GM12878 (cell line): ENCODE data around the gene STARD10. TPM values are rescaled to one million over a fixed set of nuclear protein-coding genes. Genes with fewer than 3 reads are reported as not detected.
A peak's percentile ranks its signal among the peaks of the same experiment; 100 is the strongest.

Experiments used
- ATAC-seq: fragments of 200-7000 bp; cut with Tn5 transposase; 3 replicates; pipeline ENCODE4 v1.9.1; 2020; ENCODE audit warnings: mild to moderate bottlenecking, moderate library complexity
- BruUV-seq: library from RNA; stranded (reverse); fragments of 400-500 nt; replicated peaks from 2 replicates; lab custom pipeline; 2021; lab: Mats Ljungman, UMichigan
- CTCF ChIA-PET: fragments of 300-600 bp; sonication (Branson Sonifier 250); formaldehyde crosslinking; extraction: SDS; loops from one replicate; lab custom pipeline; 2021; ENCODE audit warnings: inconsistent platforms; lab: Yijun Ruan, JAX
- POLR2A ChIA-PET: fragments of 350-600 bp; formaldehyde crosslinking; extraction: SDS; loops from one replicate; lab custom pipeline; 2021; ENCODE audit warnings: inconsistent platforms; lab: Charles Lee
- RAD21 ChIA-PET: fragments of 300-600 bp; sonication (Branson Sonifier 250); formaldehyde crosslinking; loops from one replicate; lab custom pipeline; 2023; ENCODE audit warnings: antibody characterized with exemption; ENCODE audit not compliant: unreplicated experiment; lab: Charles Lee
- SMC1A ChIA-PET: fragments of 300-600 bp; sonication (Branson Sonifier 250); formaldehyde crosslinking; loops from one replicate; lab custom pipeline; 2023; ENCODE audit not compliant: unreplicated experiment, uncharacterized antibody; lab: Charles Lee
- DNase-seq: peaks from one replicate; pipeline ENCODE4 v3.0.0-alpha.2; 2011; ENCODE audit warnings: low read depth, low spot score
- FAIRE-seq: peaks from 3 replicates; lab custom pipeline; 2011; peaks lifted over from hg19 to GRCh38; lab: Jason Lieb, UNC
- H2AFZ ChIP-seq: 2 replicates; pipeline ENCODE4 v1.6.0; 2011; ENCODE audit warnings: low read depth, low read length, control low read depth; ENCODE audit not compliant: control insufficient read depth
- H3K27ac ChIP-seq: 2 replicates; pipeline ENCODE4 v1.5.1; 2011; ENCODE audit warnings: control low read depth; ENCODE audit not compliant: control insufficient read depth, insufficient read depth
- H3K27me3 ChIP-seq, 2 experiments: replicated peaks in 1 of 2; 2 replicates each; pipeline versions ENCODE4 v1.6.0 to v1.6.1; 2011; ENCODE audit warnings: low read length in 1 of 2; ENCODE audit not compliant: control insufficient read depth in 2 of 2, insufficient read depth in 2 of 2
- H3K36me3 ChIP-seq, 2 experiments: 2 replicates each; pipeline ENCODE4 v1.5.1; 2011; ENCODE audit warnings: low read length in 1 of 2; ENCODE audit not compliant: control insufficient read depth in 2 of 2, insufficient read depth in 2 of 2
- H3K4me1 ChIP-seq: 2 replicates; pipeline ENCODE4 v1.6.1; 2011; ENCODE audit warnings: mild to moderate bottlenecking, low read length, moderate library complexity, mixed read lengths; ENCODE audit not compliant: control insufficient read depth, insufficient read depth
- H3K4me2 ChIP-seq: 2 replicates; pipeline ENCODE4 v1.6.0; 2011; ENCODE audit warnings: control low read depth; ENCODE audit not compliant: control insufficient read depth, insufficient read depth
- H3K4me3 ChIP-seq: fragments of 200-600 bp; sonication (generic); 2 replicates; pipeline ENCODE4 v1.5.1; 2016
- H3K79me2 ChIP-seq: 2 replicates; pipeline ENCODE4 v1.6.0; 2011; ENCODE audit warnings: low read length; ENCODE audit not compliant: control insufficient read depth, insufficient read depth
- H3K9ac ChIP-seq: 2 replicates; pipeline ENCODE4 v1.8.0; 2011; ENCODE audit warnings: low read length, control low read depth, mixed read lengths; ENCODE audit not compliant: control insufficient read depth, insufficient read depth
- H3K9me3 ChIP-seq: replicated peaks from 3 replicates; pipeline ENCODE4 v1.5.1; 2011; ENCODE audit warnings: mild to moderate bottlenecking, low read length; ENCODE audit not compliant: control insufficient read depth, insufficient read depth
- H4K20me1 ChIP-seq: 2 replicates; pipeline ENCODE4 v1.6.0; 2011; ENCODE audit not compliant: control insufficient read depth, insufficient read depth
- BACH1 ChIP-seq: fragments of 450-650 bp; IDR thresholded peaks from 2 replicates; pipeline ENCODE4 v1.6.1; 2017; ENCODE audit warnings: mild to moderate bottlenecking, borderline replicate concordance
- BRCA1 ChIP-seq: IDR thresholded peaks from 2 replicates; pipeline ENCODE4 v1.6.1; 2011; ENCODE audit warnings: low read depth, low read length, improper control_type of control experiment
- CREM ChIP-seq: IDR thresholded peaks from 2 replicates; pipeline ENCODE4 v1.6.1; 2014; ENCODE audit warnings: antibody characterized with exemption, low read depth
- GABPA ChIP-seq: IDR thresholded peaks from 2 replicates; pipeline ENCODE4 v1.6.1; 2014; ENCODE audit warnings: antibody characterized with exemption, low read depth, mild to moderate bottlenecking, inconsistent platforms
- GATAD2B ChIP-seq: fragments of 450-650 bp; conservative IDR thresholded peaks from 2 replicates; pipeline ENCODE4 v1.6.1; 2017; ENCODE audit warnings: low read depth, mild to moderate bottlenecking, moderate library complexity
- NFIC ChIP-seq: IDR thresholded peaks from 2 replicates; pipeline ENCODE4 v1.6.1; 2012; ENCODE audit warnings: low read depth, mild to moderate bottlenecking, inconsistent platforms, low read length, moderate library complexity
- POLR2A ChIP-seq: IDR thresholded peaks from 2 replicates; pipeline ENCODE4 v1.6.1; 2011; ENCODE audit warnings: low read depth, mild to moderate bottlenecking, low read length
- SMARCA5 ChIP-seq: fragments of 450-650 bp; IDR thresholded peaks from 2 replicates; pipeline ENCODE4 v1.6.1; 2017; ENCODE audit warnings: mild to moderate bottlenecking
- WGBS: methylation state at CpG from one replicate; pipeline ENCODE4 v1.1.6; 2016; ENCODE audit warnings: low lambda C conversion rate; ENCODE audit not compliant: insufficient replicate concordance, insufficient coverage; ENCODE audit errors: missing lambda C conversion rate; 5-methylcytosine and 5-hydroxymethylcytosine counted together
- in situ Hi-C: fragments of 300-500 bp; cut with MboI; formaldehyde crosslinking; loops from 9 replicates; pipeline ENCODE4 v1.14.3; 2018; ENCODE audit warnings: mixed read lengths
- intact Hi-C: fragments of 100-400 bp; cut with micrococcal nuclease; formaldehyde crosslinking; loops from one replicate; pipeline ENCODE4 v1.14.2; 2022; ENCODE audit not compliant: unreplicated experiment
- polyA plus RNA-seq, 11 experiments: library from polyadenylated mRNA; depleted of rRNA in 4 of 11; unstranded in 6 of 11; stranded (reverse) in 5 of 11; fragments of >200 nt; fragmentation: Nextera tagmentation in 4 of 11; fragmentation: Illumina TruSeq in 1 of 11; extraction: Ambion mirVana in 4 of 11; extraction: Trizol in 1 of 11; gene quantifications; 1 replicate in 1 of 11; 2 replicates in 10 of 11; pipeline versions ENCODE4 v1.2.1 to v1.2.3, GENCODE V29; 2011 to 2016; ENCODE audit warnings: inconsistent platforms in 2 of 11, missing spikeins in 2 of 11, low read depth in 1 of 11
- total RNA-seq, 4 experiments: library from RNA; depleted of rRNA in 3 of 4; stranded (reverse); fragments of >200 nt in 3 of 4; fragmentation: Illumina TruSeq in 1 of 4; extraction: Trizol in 1 of 4; gene quantifications; 2 replicates each; pipeline versions ENCODE4 v1.2.1 to v1.2.3, GENCODE V29; 2013 to 2021
- TF ChIP-seq, protein P1 (sequence below): fragments of 450-650 bp; IDR thresholded peaks from 2 replicates; pipeline ENCODE4 v1.6.1; 2016; ENCODE audit warnings: mild to moderate bottlenecking
- TF ChIP-seq, protein P2 (sequence below): fragments of 450-650 bp; IDR thresholded peaks from 2 replicates; pipeline ENCODE4 v1.6.1; 2016; ENCODE audit warnings: mild to moderate bottlenecking, moderate library complexity, borderline replicate concordance
- TF ChIP-seq, protein P3 (sequence below): fragments of 450-650 bp; formaldehyde crosslinking; IDR thresholded peaks from 2 replicates; pipeline ENCODE4 v1.4.0; 2022; ENCODE audit warnings: mild to moderate bottlenecking, moderate library complexity
- TF ChIP-seq, protein P4 (sequence below): fragments of 450-650 bp; IDR thresholded peaks from 2 replicates; pipeline ENCODE4 v1.6.1; 2017; ENCODE audit warnings: antibody characterized with exemption, mild to moderate bottlenecking, moderate library complexity

The STARD10 gene
- total and polyA plus RNA-seq, 10 of the 15 experiments (the other 5 are each of a cell fraction or from before 2014, with no cell fraction given): 0.15 to 43.2 (median 23.1) TPM

DNA sequence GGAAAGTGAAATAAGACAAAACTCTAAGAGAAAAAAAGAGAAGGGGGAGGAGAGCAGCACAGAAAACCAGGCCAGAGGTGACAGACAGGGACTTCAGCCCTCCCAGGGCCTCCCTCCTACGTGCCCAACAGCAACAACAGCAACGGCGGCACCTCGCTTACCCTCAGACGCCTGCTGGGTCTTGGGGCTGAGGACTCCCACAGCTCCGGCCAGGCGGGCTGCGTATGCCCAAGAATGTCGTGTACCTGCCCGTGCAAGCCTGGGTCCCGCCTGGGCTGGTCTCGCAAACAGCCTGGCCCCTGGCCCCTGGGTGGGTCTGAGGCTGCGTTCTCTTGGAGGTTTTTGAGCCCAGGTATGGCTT is 72.2 kb downstream of the STARD10 start:
- peak overlapping the region; percentile 98 for H2AFZ ChIP-seq
- ChIA-PET POLR2A (interaction anchor here (1.4 to 3.2 kb wide), 5 partner anchors 15 to 94 kb away, joined by 3 to 7 read pairs (median 5); no protein-coding TSS in a partner anchor), SMC1A (interaction anchor here (1.3 to 12.0 kb wide), 4 partner anchors 16 to 456 kb away, joined by 3 to 185 read pairs (median 21); partner anchors contain the start of gene STARD10), RAD21 (interaction anchor here (0.6 to 13.9 kb wide), 7 partner anchors 17 to 499 kb away, joined by 3 to 256 read pairs (median 6); partner anchors contain the start of gene STARD10), CTCF (interaction anchor here (2.1 to 18.4 kb wide), 3 partner anchors 19 to 91 kb away, joined by 13 to 469 read pairs (median 154); partner anchors contain the start of genes ATG16L2 and STARD10)
- H4K20me1 ChIP-seq: peaks cover 6% of the 10 kb centered on the region; the same call in 1 of the 2 replicates
- H3K79me2 ChIP-seq: peaks cover 83% of the 10 kb centered on the region
- in situ Hi-C loops (loop anchor here (10.0 kb wide), 2 partner anchors 73 to 453 kb away; partner anchors contain the start of gene STARD10), intact Hi-C loops (no loop called here)
- no peak for DNase-seq
- no peak for FAIRE-seq
- H3K36me3 ChIP-seq: peaks cover 20 to 40% of the 10 kb centered on the region in 2 experiments
- H3K27ac ChIP-seq: peak overlapping the region; percentile 92
- TSS peak; percentile 73 for BruUV-seq
- peak overlapping the region; percentile 85 for H3K4me3 ChIP-seq
- H3K27me3 ChIP-seq: no peaks in the 10 kb centered on the region
- peak; percentile 8; the same call in 2 of the 3 replicates for ATAC-seq
- peak overlapping the region; percentile 83 for H3K9ac ChIP-seq
- peak overlapping the region; percentile 92 for H3K4me2 ChIP-seq
- under 1% methylated on average over 13 of the region's 13 CpGs for WGBS
- H3K9me3 ChIP-seq: no peaks in the 10 kb centered on the region
- peaks cover 49% of the 10 kb centered on the region for H3K4me1 ChIP-seq
- TF ChIP-seq, protein P1, sequence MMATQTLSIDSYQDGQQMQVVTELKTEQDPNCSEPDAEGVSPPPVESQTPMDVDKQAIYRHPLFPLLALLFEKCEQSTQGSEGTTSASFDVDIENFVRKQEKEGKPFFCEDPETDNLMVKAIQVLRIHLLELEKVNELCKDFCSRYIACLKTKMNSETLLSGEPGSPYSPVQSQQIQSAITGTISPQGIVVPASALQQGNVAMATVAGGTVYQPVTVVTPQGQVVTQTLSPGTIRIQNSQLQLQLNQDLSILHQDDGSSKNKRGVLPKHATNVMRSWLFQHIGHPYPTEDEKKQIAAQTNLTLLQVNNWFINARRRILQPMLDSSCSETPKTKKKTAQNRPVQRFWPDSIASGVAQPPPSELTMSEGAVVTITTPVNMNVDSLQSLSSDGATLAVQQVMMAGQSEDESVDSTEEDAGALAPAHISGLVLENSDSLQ: peak; percentile 77
- no peak for TF ChIP-seq CREM
- TF ChIP-seq, protein P2, sequence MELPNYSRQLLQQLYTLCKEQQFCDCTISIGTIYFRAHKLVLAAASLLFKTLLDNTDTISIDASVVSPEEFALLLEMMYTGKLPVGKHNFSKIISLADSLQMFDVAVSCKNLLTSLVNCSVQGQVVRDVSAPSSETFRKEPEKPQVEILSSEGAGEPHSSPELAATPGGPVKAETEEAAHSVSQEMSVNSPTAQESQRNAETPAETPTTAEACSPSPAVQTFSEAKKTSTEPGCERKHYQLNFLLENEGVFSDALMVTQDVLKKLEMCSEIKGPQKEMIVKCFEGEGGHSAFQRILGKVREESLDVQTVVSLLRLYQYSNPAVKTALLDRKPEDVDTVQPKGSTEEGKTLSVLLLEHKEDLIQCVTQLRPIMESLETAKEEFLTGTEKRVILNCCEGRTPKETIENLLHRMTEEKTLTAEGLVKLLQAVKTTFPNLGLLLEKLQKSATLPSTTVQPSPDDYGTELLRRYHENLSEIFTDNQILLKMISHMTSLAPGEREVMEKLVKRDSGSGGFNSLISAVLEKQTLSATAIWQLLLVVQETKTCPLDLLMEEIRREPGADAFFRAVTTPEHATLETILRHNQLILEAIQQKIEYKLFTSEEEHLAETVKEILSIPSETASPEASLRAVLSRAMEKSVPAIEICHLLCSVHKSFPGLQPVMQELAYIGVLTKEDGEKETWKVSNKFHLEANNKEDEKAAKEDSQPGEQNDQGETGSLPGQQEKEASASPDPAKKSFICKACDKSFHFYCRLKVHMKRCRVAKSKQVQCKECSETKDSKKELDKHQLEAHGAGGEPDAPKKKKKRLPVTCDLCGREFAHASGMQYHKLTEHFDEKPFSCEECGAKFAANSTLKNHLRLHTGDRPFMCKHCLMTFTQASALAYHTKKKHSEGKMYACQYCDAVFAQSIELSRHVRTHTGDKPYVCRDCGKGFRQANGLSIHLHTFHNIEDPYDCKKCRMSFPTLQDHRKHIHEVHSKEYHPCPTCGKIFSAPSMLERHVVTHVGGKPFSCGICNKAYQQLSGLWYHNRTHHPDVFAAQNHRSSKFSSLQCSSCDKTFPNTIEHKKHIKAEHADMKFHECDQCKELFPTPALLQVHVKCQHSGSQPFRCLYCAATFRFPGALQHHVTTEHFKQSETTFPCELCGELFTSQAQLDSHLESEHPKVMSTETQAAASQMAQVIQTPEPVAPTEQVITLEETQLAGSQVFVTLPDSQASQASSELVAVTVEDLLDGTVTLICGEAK: peak; percentile 47; the same call in 1 of the 2 replicates
- TF ChIP-seq GATAD2B: peak; percentile 61
- TF ChIP-seq POLR2A: peak; percentile 33; the same call in 1 of the 2 replicates
- TF ChIP-seq, protein P3, sequence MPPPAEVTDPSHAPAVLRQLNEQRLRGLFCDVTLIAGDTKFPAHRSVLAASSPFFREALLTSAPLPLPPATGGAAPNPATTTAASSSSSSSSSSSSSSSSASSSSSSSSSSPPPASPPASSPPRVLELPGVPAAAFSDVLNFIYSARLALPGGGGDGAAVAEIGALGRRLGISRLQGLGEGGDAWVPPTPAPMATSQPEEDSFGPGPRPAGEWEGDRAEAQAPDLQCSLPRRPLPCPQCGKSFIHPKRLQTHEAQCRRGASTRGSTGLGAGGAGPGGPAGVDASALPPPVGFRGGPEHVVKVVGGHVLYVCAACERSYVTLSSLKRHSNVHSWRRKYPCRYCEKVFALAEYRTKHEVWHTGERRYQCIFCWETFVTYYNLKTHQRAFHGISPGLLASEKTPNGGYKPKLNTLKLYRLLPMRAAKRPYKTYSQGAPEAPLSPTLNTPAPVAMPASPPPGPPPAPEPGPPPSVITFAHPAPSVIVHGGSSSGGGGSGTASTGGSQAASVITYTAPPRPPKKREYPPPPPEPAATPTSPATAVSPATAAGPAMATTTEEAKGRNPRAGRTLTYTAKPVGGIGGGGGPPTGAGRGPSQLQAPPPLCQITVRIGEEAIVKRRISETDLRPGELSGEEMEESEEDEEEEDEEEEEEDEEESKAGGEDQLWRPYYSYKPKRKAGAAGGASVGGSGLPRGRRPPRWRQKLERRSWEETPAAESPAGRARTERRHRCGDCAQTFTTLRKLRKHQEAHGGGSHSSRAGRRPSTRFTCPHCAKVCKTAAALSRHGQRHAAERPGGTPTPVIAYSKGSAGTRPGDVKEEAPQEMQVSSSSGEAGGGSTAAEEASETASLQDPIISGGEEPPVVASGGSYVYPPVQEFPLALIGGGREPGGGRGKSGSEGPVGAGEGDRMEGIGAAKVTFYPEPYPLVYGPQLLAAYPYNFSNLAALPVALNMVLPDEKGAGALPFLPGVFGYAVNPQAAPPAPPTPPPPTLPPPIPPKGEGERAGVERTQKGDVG: no peak
- TF ChIP-seq SMARCA5: 0 out of 2 replicates have a peak, but pooled peaks have one; percentile 36
- no peak for TF ChIP-seq BRCA1
- TF ChIP-seq, protein P4, sequence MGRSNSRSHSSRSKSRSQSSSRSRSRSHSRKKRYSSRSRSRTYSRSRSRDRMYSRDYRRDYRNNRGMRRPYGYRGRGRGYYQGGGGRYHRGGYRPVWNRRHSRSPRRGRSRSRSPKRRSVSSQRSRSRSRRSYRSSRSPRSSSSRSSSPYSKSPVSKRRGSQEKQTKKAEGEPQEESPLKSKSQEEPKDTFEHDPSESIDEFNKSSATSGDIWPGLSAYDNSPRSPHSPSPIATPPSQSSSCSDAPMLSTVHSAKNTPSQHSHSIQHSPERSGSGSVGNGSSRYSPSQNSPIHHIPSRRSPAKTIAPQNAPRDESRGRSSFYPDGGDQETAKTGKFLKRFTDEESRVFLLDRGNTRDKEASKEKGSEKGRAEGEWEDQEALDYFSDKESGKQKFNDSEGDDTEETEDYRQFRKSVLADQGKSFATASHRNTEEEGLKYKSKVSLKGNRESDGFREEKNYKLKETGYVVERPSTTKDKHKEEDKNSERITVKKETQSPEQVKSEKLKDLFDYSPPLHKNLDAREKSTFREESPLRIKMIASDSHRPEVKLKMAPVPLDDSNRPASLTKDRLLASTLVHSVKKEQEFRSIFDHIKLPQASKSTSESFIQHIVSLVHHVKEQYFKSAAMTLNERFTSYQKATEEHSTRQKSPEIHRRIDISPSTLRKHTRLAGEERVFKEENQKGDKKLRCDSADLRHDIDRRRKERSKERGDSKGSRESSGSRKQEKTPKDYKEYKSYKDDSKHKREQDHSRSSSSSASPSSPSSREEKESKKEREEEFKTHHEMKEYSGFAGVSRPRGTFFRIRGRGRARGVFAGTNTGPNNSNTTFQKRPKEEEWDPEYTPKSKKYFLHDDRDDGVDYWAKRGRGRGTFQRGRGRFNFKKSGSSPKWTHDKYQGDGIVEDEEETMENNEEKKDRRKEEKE: no peak
- no peak for TF ChIP-seq NFIC
- no peak for TF ChIP-seq GABPA
- TF ChIP-seq BACH1: peak; percentile 22; the same call in 1 of the 2 replicates
